Duodenal mucosa (tissue), 2 donors: ENCODE results near the gene SCG2.

Experiments used
- H3K27ac ChIP-seq: one replicate; pipeline ENCODE4 v1.7.0; 2013; ENCODE audit warnings: low read depth, low read length
- H3K27me3 ChIP-seq, 2 donors: one replicate each; pipeline ENCODE4 v1.7.0; 2013; ENCODE audit warnings: low read length in 2 of 2, control low read depth in 1 of 2; ENCODE audit not compliant: insufficient read depth in 2 of 2, control insufficient read depth in 1 of 2
- H3K36me3 ChIP-seq, 2 donors: one replicate each; pipeline ENCODE4 v1.7.0; 2013; ENCODE audit warnings: low read length in 2 of 2, control low read depth in 1 of 2; ENCODE audit not compliant: insufficient read depth in 2 of 2, control insufficient read depth in 1 of 2
- H3K4me1 ChIP-seq, 2 donors: one replicate each; pipeline ENCODE4 v1.7.0; 2013; ENCODE audit warnings: low read length in 2 of 2, control low read depth in 1 of 2; ENCODE audit not compliant: insufficient read depth in 2 of 2, control insufficient read depth in 1 of 2
- H3K4me3 ChIP-seq, 2 donors: one replicate each; pipeline ENCODE4 v1.7.0; 2013; ENCODE audit warnings: low read length in 2 of 2, low read depth in 1 of 2
- H3K9ac ChIP-seq, 2 donors: one replicate each; pipeline ENCODE4 v1.7.0; 2013; ENCODE audit warnings: low read length in 2 of 2, low read depth in 1 of 2
- H3K9me3 ChIP-seq, 2 donors: one replicate each; pipeline ENCODE4 v1.7.0; 2013; ENCODE audit warnings: low read length in 2 of 2, control low read depth in 1 of 2; ENCODE audit not compliant: control insufficient read depth in 1 of 2

SCG2 gene

GRCh38 chr2:223601932-223602666 lies at the start of gene SCG2:
TSS of gene SCG2 (minus strand) at chr2:223602361. CDS start at chr2:223599282, 3,079 bp downstream.
- H3K36me3 ChIP-seq: no peaks in the 10 kb centered on the region
- no peak within 1 kb of the TSS for H3K4me3 ChIP-seq
- no peaks in the 10 kb centered on the region for H3K9me3 ChIP-seq
- H3K27ac ChIP-seq: no peak within 1 kb of the TSS
- H3K9ac ChIP-seq: no peak within 1 kb of the TSS
- H3K4me1 ChIP-seq: no peaks in the 10 kb centered on the region
- no peaks in the 10 kb centered on the region for H3K27me3 ChIP-seq

DNA sequence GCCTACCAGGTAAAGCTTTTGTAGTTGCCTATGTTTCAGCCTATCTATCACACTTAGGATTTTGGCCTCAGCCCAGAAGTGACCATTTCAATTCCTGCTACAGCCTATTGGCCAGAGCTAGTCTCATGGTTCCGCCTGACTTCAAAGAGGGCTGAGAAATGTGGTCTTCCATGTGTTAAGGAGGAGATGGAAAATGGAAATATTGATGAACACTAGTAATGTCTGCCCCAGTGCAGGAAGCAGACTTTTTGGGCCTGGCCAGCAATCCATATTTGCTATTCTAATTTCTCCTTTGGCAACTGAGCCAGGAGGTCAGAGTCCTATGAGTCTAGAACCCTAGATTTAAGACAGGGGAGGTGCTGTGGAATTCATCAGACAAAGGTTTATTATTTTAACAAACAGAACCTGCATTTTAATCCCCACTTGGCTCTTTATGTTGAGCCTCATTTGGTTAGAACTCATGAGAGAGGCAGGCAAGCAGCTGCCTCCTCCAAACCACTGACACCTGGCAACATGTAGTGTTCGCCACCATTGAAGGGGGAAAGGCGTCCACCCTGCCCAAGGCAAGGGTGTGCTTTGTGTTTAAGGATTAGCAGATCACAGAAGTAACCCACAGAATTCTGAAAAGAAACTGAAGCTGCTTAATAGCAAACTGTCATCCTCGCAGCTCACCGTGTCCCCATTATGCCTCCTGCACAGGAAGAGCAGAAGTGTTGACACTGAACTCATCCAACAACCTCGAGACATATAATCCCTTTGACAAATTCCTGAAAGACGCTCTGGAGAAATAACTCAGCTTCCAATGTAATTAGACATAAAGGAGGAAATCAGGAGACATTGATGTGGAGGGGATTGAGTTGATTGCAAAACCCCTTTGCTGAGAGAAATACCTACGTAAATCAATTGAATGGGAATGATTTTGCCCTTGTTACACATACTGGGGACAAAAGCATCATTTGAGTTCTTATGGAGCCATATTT lies 47.7 kb upstream of the SCG2 start:
- Histone ChIP-seq H3K36me3 (no peaks in the 10 kb centered on the region), H3K27me3 (no peaks in the 10 kb centered on the region), H3K4me1 (no peaks in the 10 kb centered on the region), H3K4me3 (no peak overlapping the region), H3K27ac (no peak overlapping the region), H3K9ac (no peak overlapping the region), H3K9me3 (no peaks in the 10 kb centered on the region)

DNA sequence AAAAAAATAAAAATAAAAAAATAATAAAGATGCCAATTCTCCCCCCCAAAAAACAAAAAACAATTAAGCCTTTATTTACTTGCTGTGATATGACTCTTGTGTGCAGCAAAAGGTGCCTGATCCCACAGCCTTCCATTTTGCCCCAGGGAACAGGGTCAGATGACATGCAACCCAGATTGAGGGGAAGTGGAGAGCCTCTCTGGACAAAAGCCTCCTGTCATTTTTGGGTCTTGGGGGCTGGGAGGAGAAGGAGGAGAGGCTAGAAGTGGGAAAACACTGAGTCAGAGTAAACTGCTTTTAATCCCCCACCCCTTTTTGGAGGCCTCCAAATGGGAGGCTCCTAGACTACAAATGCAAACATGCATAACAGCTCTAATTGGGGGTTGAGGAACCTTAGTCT lies 46.6 kb upstream of the SCG2 start:
- H3K36me3 ChIP-seq: no peaks in the 10 kb centered on the region
- H3K27me3 ChIP-seq: no peaks in the 10 kb centered on the region
- H3K9me3 ChIP-seq: no peaks in the 10 kb centered on the region
- no peaks in the 10 kb centered on the region for H3K4me1 ChIP-seq
- no peak overlapping the region for H3K4me3 ChIP-seq
- no peak overlapping the region for H3K27ac ChIP-seq
- no peak overlapping the region for H3K9ac ChIP-seq

DNA sequence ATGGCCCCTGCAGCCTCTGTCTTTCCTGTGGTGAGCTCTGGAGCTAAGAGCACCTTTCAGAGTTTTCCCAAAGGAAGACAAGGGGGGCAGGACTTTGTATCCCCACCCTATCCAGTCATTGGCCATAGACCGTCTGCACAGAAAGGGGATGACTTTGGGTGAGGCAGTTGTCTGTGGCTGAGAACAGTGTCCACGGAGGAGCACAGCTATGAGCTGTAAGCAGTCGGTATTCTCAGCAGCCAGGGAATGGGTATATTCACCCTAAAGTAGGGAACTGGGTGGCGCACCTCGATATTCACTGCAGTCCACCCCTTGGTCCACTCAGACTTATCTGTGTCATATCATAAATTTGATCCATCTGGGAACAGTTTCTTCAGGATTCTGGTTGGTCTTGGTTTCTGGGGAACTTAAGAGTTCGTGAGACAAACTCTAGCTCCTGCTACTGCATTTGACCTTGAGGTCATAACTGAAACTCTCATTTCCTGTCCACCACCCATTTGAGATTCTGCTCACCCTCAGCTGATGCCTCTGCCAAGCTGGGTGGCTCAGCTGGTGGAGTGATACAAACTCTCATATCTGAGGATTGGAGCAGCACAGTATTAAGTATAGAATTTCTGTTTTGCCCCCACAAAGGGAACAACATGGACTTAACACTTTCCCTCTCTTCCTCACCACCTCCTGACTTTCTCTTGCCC lies 45.2 kb upstream of the SCG2 start:
- Histone ChIP-seq H3K9ac (no peak overlapping the region), H3K9me3 (no peaks in the 10 kb centered on the region), H3K27ac (no peak overlapping the region), H3K36me3 (no peaks in the 10 kb centered on the region), H3K4me3 (no peak overlapping the region), H3K4me1 (no peaks in the 10 kb centered on the region), H3K27me3 (no peaks in the 10 kb centered on the region)

DNA sequence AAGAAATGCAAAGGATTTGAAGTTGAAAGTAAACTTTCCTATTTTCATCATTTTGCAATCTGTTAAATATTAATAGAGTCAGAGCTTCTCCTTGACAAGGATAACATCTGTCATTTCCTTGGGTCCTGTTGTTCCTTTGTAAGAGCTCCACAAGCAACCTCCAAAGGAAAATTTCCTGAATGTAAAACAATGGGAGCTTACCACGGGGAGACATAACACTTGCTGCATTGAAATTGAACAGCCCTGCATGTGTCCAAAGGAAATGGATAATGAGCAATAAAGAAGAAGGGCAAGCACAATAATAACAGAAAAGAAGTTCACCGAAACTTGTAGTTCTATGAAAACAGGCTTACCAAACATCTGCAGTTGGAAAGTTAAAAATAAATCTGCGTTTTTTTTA lies 42.0 kb upstream of the SCG2 start:
- Histone ChIP-seq H3K9ac (no peak overlapping the region), H3K27ac (no peak overlapping the region), H3K27me3 (no peaks in the 10 kb centered on the region), H3K36me3 (no peaks in the 10 kb centered on the region), H3K4me1 (no peaks in the 10 kb centered on the region), H3K4me3 (no peak overlapping the region), H3K9me3 (no peaks in the 10 kb centered on the region)

GRCh38 chr2:223643309-223643708 lies 41.1 kb upstream of the SCG2 start:
- no peaks in the 10 kb centered on the region for H3K9me3 ChIP-seq
- H3K27ac ChIP-seq: no peak overlapping the region
- no peaks in the 10 kb centered on the region for H3K4me1 ChIP-seq
- H3K4me3 ChIP-seq: no peak overlapping the region
- H3K27me3 ChIP-seq: no peaks in the 10 kb centered on the region
- no peaks in the 10 kb centered on the region for H3K36me3 ChIP-seq
- no peak overlapping the region for H3K9ac ChIP-seq

- no peaks in the 10 kb centered on the region for H3K36me3 ChIP-seq
- no peak overlapping the region for H3K9ac ChIP-seq
- no peaks in the 10 kb centered on the region for H3K4me1 ChIP-seq
- no peaks in the 10 kb centered on the region for H3K9me3 ChIP-seq
- H3K27ac ChIP-seq: no peak overlapping the region
- H3K27me3 ChIP-seq: no peaks in the 10 kb centered on the region
- H3K4me3 ChIP-seq: no peak overlapping the region
Observed at GRCh38 chr2:223642506-223642905, 40.3 kb upstream of the SCG2 start.

- Histone ChIP-seq H3K27ac (no peak overlapping the region), H3K9ac (no peak overlapping the region), H3K36me3 (no peaks in the 10 kb centered on the region), H3K4me1 (no peaks in the 10 kb centered on the region), H3K27me3 (no peaks in the 10 kb centered on the region), H3K9me3 (no peaks in the 10 kb centered on the region), H3K4me3 (no peak overlapping the region)
Observed at GRCh38 chr2:223641082-223641481, 38.9 kb upstream of the SCG2 start.

GRCh38 chr2:223635080-223635479 lies 32.9 kb upstream of the SCG2 start:
- Histone ChIP-seq H3K9me3 (no peaks in the 10 kb centered on the region), H3K4me1 (no peaks in the 10 kb centered on the region), H3K27ac (no peak overlapping the region), H3K9ac (no peak overlapping the region), H3K36me3 (no peaks in the 10 kb centered on the region), H3K4me3 (no peak overlapping the region), H3K27me3 (no peaks in the 10 kb centered on the region)

DNA sequence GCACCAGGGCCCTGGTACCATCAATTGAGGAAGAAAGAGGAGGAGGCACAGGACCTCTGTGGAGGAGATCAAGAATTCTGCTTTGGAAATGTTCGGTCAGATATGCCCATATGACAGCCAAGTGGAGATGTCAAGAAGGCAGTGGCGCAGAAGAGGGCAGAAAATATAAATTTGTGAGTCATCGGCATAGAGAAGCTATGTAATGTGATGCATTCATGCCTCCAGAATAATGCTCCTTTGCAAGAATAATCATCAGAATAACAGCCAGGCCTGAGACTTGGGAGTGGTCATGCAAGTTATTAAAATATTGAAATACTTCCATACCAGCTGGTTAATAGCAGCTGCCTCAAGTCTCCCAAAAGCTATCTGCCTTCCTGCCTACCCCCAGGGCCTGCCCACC lies 32.1 kb upstream of the SCG2 start:
- H3K27me3 ChIP-seq: no peaks in the 10 kb centered on the region
- no peaks in the 10 kb centered on the region for H3K9me3 ChIP-seq
- no peak overlapping the region for H3K4me3 ChIP-seq
- H3K9ac ChIP-seq: no peak overlapping the region
- no peaks in the 10 kb centered on the region for H3K36me3 ChIP-seq
- H3K27ac ChIP-seq: no peak overlapping the region
- H3K4me1 ChIP-seq: no peaks in the 10 kb centered on the region
